GM12878 (cell line): ENCODE results near the gene SLC29A1. TPM values are rescaled to one million over a fixed set of nuclear protein-coding genes. Genes with fewer than 3 reads are reported as not detected.

Source experiments
- ATAC-seq: fragments of 200-7000 bp; cut with Tn5 transposase; 3 replicates; pipeline ENCODE4 v1.9.1; 2020; ENCODE audit warnings: mild to moderate bottlenecking, moderate library complexity
- BruUV-seq: library from RNA; stranded (reverse); fragments of 400-500 nt; replicated peaks from 2 replicates; lab custom pipeline; 2021; lab: Mats Ljungman, UMichigan
- CTCF ChIA-PET: fragments of 300-600 bp; sonication (Branson Sonifier 250); formaldehyde crosslinking; extraction: SDS; loops from one replicate; lab custom pipeline; 2021; ENCODE audit warnings: inconsistent platforms; lab: Yijun Ruan, JAX
- POLR2A ChIA-PET: fragments of 350-600 bp; formaldehyde crosslinking; extraction: SDS; loops from one replicate; lab custom pipeline; 2021; ENCODE audit warnings: inconsistent platforms; lab: Charles Lee
- RAD21 ChIA-PET: fragments of 300-600 bp; sonication (Branson Sonifier 250); formaldehyde crosslinking; loops from one replicate; lab custom pipeline; 2023; ENCODE audit warnings: antibody characterized with exemption; ENCODE audit not compliant: unreplicated experiment; lab: Charles Lee
- SMC1A ChIA-PET: fragments of 300-600 bp; sonication (Branson Sonifier 250); formaldehyde crosslinking; loops from one replicate; lab custom pipeline; 2023; ENCODE audit not compliant: unreplicated experiment, uncharacterized antibody; lab: Charles Lee
- DNase-seq: peaks from one replicate; pipeline ENCODE4 v3.0.0-alpha.2; 2011; ENCODE audit warnings: low read depth, low spot score
- FAIRE-seq: peaks from 3 replicates; lab custom pipeline; 2011; peaks lifted over from hg19 to GRCh38; lab: Jason Lieb, UNC
- H2AFZ ChIP-seq: 2 replicates; pipeline ENCODE4 v1.6.0; 2011; ENCODE audit warnings: low read depth, low read length, control low read depth; ENCODE audit not compliant: control insufficient read depth
- H3K27ac ChIP-seq: 2 replicates; pipeline ENCODE4 v1.5.1; 2011; ENCODE audit warnings: control low read depth; ENCODE audit not compliant: control insufficient read depth, insufficient read depth
- H3K27me3 ChIP-seq, 2 experiments: replicated peaks in 1 of 2; 2 replicates each; pipeline versions ENCODE4 v1.6.0 to v1.6.1; 2011; ENCODE audit warnings: low read length in 1 of 2; ENCODE audit not compliant: control insufficient read depth in 2 of 2, insufficient read depth in 2 of 2
- H3K36me3 ChIP-seq, 2 experiments: 2 replicates each; pipeline ENCODE4 v1.5.1; 2011; ENCODE audit warnings: low read length in 1 of 2; ENCODE audit not compliant: control insufficient read depth in 2 of 2, insufficient read depth in 2 of 2
- H3K4me1 ChIP-seq: 2 replicates; pipeline ENCODE4 v1.6.1; 2011; ENCODE audit warnings: mild to moderate bottlenecking, low read length, moderate library complexity, mixed read lengths; ENCODE audit not compliant: control insufficient read depth, insufficient read depth
- H3K4me2 ChIP-seq: 2 replicates; pipeline ENCODE4 v1.6.0; 2011; ENCODE audit warnings: control low read depth; ENCODE audit not compliant: control insufficient read depth, insufficient read depth
- H3K4me3 ChIP-seq: fragments of 200-600 bp; sonication (generic); 2 replicates; pipeline ENCODE4 v1.5.1; 2016
- H3K79me2 ChIP-seq: 2 replicates; pipeline ENCODE4 v1.6.0; 2011; ENCODE audit warnings: low read length; ENCODE audit not compliant: control insufficient read depth, insufficient read depth
- H3K9ac ChIP-seq: 2 replicates; pipeline ENCODE4 v1.8.0; 2011; ENCODE audit warnings: low read length, control low read depth, mixed read lengths; ENCODE audit not compliant: control insufficient read depth, insufficient read depth
- H3K9me3 ChIP-seq: replicated peaks from 3 replicates; pipeline ENCODE4 v1.5.1; 2011; ENCODE audit warnings: mild to moderate bottlenecking, low read length; ENCODE audit not compliant: control insufficient read depth, insufficient read depth
- H4K20me1 ChIP-seq: 2 replicates; pipeline ENCODE4 v1.6.0; 2011; ENCODE audit not compliant: control insufficient read depth, insufficient read depth
- BCL3 ChIP-seq: IDR thresholded peaks from 2 replicates; pipeline ENCODE4 v1.6.1; 2011; ENCODE audit warnings: borderline replicate concordance, low read depth, mild to moderate bottlenecking, moderate library complexity, low read length; ENCODE audit not compliant: insufficient read depth, poor library complexity, severe bottlenecking
- CREM ChIP-seq: IDR thresholded peaks from 2 replicates; pipeline ENCODE4 v1.6.1; 2014; ENCODE audit warnings: antibody characterized with exemption, low read depth
- ESRRA ChIP-seq: IDR thresholded peaks from 2 replicates; pipeline ENCODE4 v1.6.1; 2012; ENCODE audit warnings: mild to moderate bottlenecking, low read length, improper control_type of control experiment
- PKNOX1 ChIP-seq: fragments of 450-650 bp; IDR thresholded peaks from 2 replicates; pipeline ENCODE4 v1.6.1; 2016; ENCODE audit warnings: mild to moderate bottlenecking
- POLR2A ChIP-seq: IDR thresholded peaks from 2 replicates; pipeline ENCODE4 v1.6.1; 2011; ENCODE audit warnings: low read depth, mild to moderate bottlenecking, low read length
- RB1 ChIP-seq: fragments of 450-650 bp; formaldehyde crosslinking; IDR thresholded peaks from 2 replicates; pipeline ENCODE4 v1.6.1; 2017; ENCODE audit warnings: mild to moderate bottlenecking, borderline replicate concordance
- RUNX3 ChIP-seq: IDR thresholded peaks from 2 replicates; pipeline ENCODE4 v1.6.1; 2012; ENCODE audit warnings: low read length, inconsistent platforms
- SUPT20H ChIP-seq: IDR thresholded peaks from 2 replicates; pipeline ENCODE4 v1.6.1; 2011; ENCODE audit warnings: low read depth, mild to moderate bottlenecking, low read length, moderate library complexity, borderline replicate concordance; ENCODE audit not compliant: control insufficient read depth
- TBL1XR1 ChIP-seq: IDR thresholded peaks from 2 replicates; pipeline ENCODE4 v1.6.1; 2012; ENCODE audit warnings: low read depth, low read length, improper control_type of control experiment
- ZBTB4 ChIP-seq: fragments of 450-650 bp; formaldehyde crosslinking; IDR thresholded peaks from 2 replicates; pipeline ENCODE4 v1.4.0; 2022; ENCODE audit warnings: mild to moderate bottlenecking, moderate library complexity
- ZNF217 ChIP-seq: fragments of 450-650 bp; IDR thresholded peaks from 2 replicates; pipeline ENCODE4 v1.6.1; 2017; ENCODE audit warnings: antibody characterized with exemption, mild to moderate bottlenecking
- WGBS: methylation state at CpG from one replicate; pipeline ENCODE4 v1.1.6; 2016; ENCODE audit warnings: low lambda C conversion rate; ENCODE audit not compliant: insufficient replicate concordance, insufficient coverage; ENCODE audit errors: missing lambda C conversion rate; 5-methylcytosine and 5-hydroxymethylcytosine counted together
- in situ Hi-C: fragments of 300-500 bp; cut with MboI; formaldehyde crosslinking; loops from 9 replicates; pipeline ENCODE4 v1.14.3; 2018; ENCODE audit warnings: mixed read lengths
- intact Hi-C: fragments of 100-400 bp; cut with micrococcal nuclease; formaldehyde crosslinking; loops from one replicate; pipeline ENCODE4 v1.14.2; 2022; ENCODE audit not compliant: unreplicated experiment
- polyA plus RNA-seq, 11 experiments: library from polyadenylated mRNA; depleted of rRNA in 4 of 11; unstranded in 6 of 11; stranded (reverse) in 5 of 11; fragments of >200 nt; fragmentation: Nextera tagmentation in 4 of 11; fragmentation: Illumina TruSeq in 1 of 11; extraction: Ambion mirVana in 4 of 11; extraction: Trizol in 1 of 11; gene quantifications; 1 replicate in 1 of 11; 2 replicates in 10 of 11; pipeline versions ENCODE4 v1.2.1 to v1.2.3, GENCODE V29; 2011 to 2016; ENCODE audit warnings: inconsistent platforms in 2 of 11, missing spikeins in 2 of 11, low read depth in 1 of 11
- total RNA-seq, 4 experiments: library from RNA; depleted of rRNA in 3 of 4; stranded (reverse); fragments of >200 nt in 3 of 4; fragmentation: Illumina TruSeq in 1 of 4; extraction: Trizol in 1 of 4; gene quantifications; 2 replicates each; pipeline versions ENCODE4 v1.2.1 to v1.2.3, GENCODE V29; 2013 to 2021

SLC29A1 gene
- total and polyA plus RNA-seq, 10 of the 15 experiments (the other 5 are each of a cell fraction or from before 2014, with no cell fraction given) = 10.0 to 132 (median 93.4) TPM

GRCh38 chr6:44179072-44179536 is 44.3 kb upstream of the SLC29A1 start:
- DNase-seq = no peak
- Histone ChIP-seq H3K27ac (no peak overlapping the region), H3K4me2 (no peak overlapping the region), H3K79me2 (no peaks in the 10 kb centered on the region), H3K36me3 (no peaks in the 10 kb centered on the region), H4K20me1 (no peaks in the 10 kb centered on the region), H3K9me3 (peaks cover 2% of the 10 kb centered on the region; the same call in 1 of the 3 replicates), H3K4me1 (peaks cover 13% of the 10 kb centered on the region), H3K9ac (no peak overlapping the region), H3K4me3 (no peak overlapping the region), H3K27me3 (0 out of 4 replicates have a peak, but pooled peaks cover 0 to 2% of the 10 kb centered on the region in 2 experiments), H2AFZ (no peak overlapping the region)
- 19% methylated on average over 4 of the region's 4 CpGs for WGBS
- no peak for ATAC-seq
- intact Hi-C loops (no loop called here), in situ Hi-C loops (no loop called here)
- POLR2A ChIA-PET = interaction anchor here (0.6 to 2.8 kb wide), 4 partner anchors 10 to 116 kb away, joined by 3 to 15 read pairs (median 3); no protein-coding TSS in a partner anchor
- RAD21 ChIA-PET = no interaction called here
- SMC1A ChIA-PET = interaction anchor here (1.0 to 1.2 kb wide), 3 partner anchors 14 to 77 kb away, joined by 3 read pairs; no protein-coding TSS in a partner anchor
- FAIRE-seq = no peak
- TF ChIP-seq CREM (no peak), POLR2A (no peak), ZNF217 (no peak), ESRRA (no peak), TBL1XR1 (no peak)
- CTCF ChIA-PET = no interaction called here
- BruUV-seq = no TSS peak

GRCh38 chr6:44179648-44180047 is 43.7 kb upstream of the SLC29A1 start:
- FAIRE-seq (no peak), ATAC-seq (no peak), DNase-seq (no peak)
- intact Hi-C loops (no loop called here), in situ Hi-C loops (no loop called here)
- 0 out of 4 replicates have a peak, but pooled peaks cover 0 to 2% of the 10 kb centered on the region in 2 experiments for H3K27me3 ChIP-seq
- H3K79me2 ChIP-seq = no peaks in the 10 kb centered on the region
- H2AFZ ChIP-seq = no peak overlapping the region
- POLR2A ChIA-PET = interaction anchor here (0.7 to 0.8 kb wide), 2 partner anchors 10 to 115 kb away, joined by 3 read pairs; no protein-coding TSS in a partner anchor
- H4K20me1 ChIP-seq = no peaks in the 10 kb centered on the region
- RAD21 ChIA-PET = interaction anchor here (1.2 kb wide), 1 partner anchor 83 kb away, joined by 3 read pairs; no protein-coding TSS in a partner anchor
- SMC1A ChIA-PET = no interaction called here
- no peaks in the 10 kb centered on the region for H3K36me3 ChIP-seq
- H3K9me3 ChIP-seq = peaks cover 2% of the 10 kb centered on the region; the same call in 1 of the 3 replicates
- CTCF ChIA-PET = no interaction called here
- BruUV-seq = no TSS peak
- H3K27ac ChIP-seq = no peak overlapping the region
- TF ChIP-seq RB1 (no peak), ZBTB4 (CRISPR knock-in tag) (no peak), PKNOX1 (no peak), RUNX3 (no peak), SUPT20H (no peak), BCL3 (no peak)
- WGBS = 70% methylated on average over 7 of the region's 7 CpGs
- peaks cover 13% of the 10 kb centered on the region for H3K4me1 ChIP-seq
- H3K9ac ChIP-seq = no peak overlapping the region
- no peak overlapping the region for H3K4me2 ChIP-seq
- H3K4me3 ChIP-seq = no peak overlapping the region
